H1 (cell line): ENCODE results near the gene BTBD7. TPM values are rescaled to one million over a fixed set of nuclear protein-coding genes. Genes with fewer than 3 reads are reported as not detected.

Source experiments
- CTCF ChIA-PET: fragments of 300-600 bp; sonication (Branson Sonifier 250); formaldehyde crosslinking; loops from one replicate; lab custom pipeline; 2021; ENCODE audit not compliant: partially characterized antibody; lab: Charles Lee
- POLR2A ChIA-PET: fragments of 300-600 bp; sonication (Branson Sonifier 250); formaldehyde crosslinking; loops from one replicate; lab custom pipeline; 2021; ENCODE audit warnings: inconsistent platforms; ENCODE audit not compliant: partially characterized antibody; lab: Charles Lee
- DNase-seq, 2 experiments: peaks; one replicate each; pipeline versions ENCODE4 v3.0.0 to v3.0.0-alpha.2; 2010 to 2022; ENCODE audit warnings: low spot score in 2 of 2, low read depth in 1 of 2, mixed read lengths in 1 of 2
- FAIRE-seq: peaks from 2 replicates; lab custom pipeline; 2011; peaks lifted over from hg19 to GRCh38; lab: Jason Lieb, UNC
- H2AFZ ChIP-seq: 2 replicates; pipeline ENCODE4 v1.8.1; 2012; ENCODE audit warnings: low read length, inconsistent platforms
- H2AK5ac ChIP-seq: 2 replicates; pipeline ENCODE4 v1.6.1; 2013; ENCODE audit warnings: low read depth, low read length
- H2BK120ac ChIP-seq: replicated peaks from 2 replicates; pipeline ENCODE3; 2013; ENCODE audit warnings: low read depth, low read length, inconsistent platforms
- H2BK12ac ChIP-seq: 2 replicates; pipeline ENCODE4 v1.6.1; 2013; ENCODE audit warnings: low read depth, low read length
- H2BK15ac ChIP-seq: 2 replicates; pipeline ENCODE4 v1.6.1; 2013; ENCODE audit warnings: low read length
- H2BK20ac ChIP-seq: 2 replicates; pipeline ENCODE4 v1.6.1; 2013; ENCODE audit warnings: low read length
- H2BK5ac ChIP-seq: 2 replicates; pipeline ENCODE4 v1.6.1; 2013; ENCODE audit warnings: low read depth, low read length
- H3K14ac ChIP-seq: 2 replicates; pipeline ENCODE4 v1.6.1; 2013; ENCODE audit warnings: inconsistent platforms; ENCODE audit not compliant: insufficient read length
- H3K18ac ChIP-seq: 2 replicates; pipeline ENCODE4 v1.6.1; 2013; ENCODE audit warnings: low read length; ENCODE audit errors: extremely low read depth
- H3K23ac ChIP-seq: 2 replicates; pipeline ENCODE4 v1.6.1; 2013; ENCODE audit warnings: inconsistent platforms; ENCODE audit not compliant: insufficient read length
- H3K23me2 ChIP-seq: 2 replicates; pipeline ENCODE4 v1.6.1; 2013; ENCODE audit warnings: low read depth, low read length
- H3K27ac ChIP-seq: 2 replicates; pipeline ENCODE4 v1.6.1; 2011; ENCODE audit warnings: low read depth, low read length, inconsistent platforms
- H3K27me3 ChIP-seq, 4 experiments: replicated peaks in 1 of 4; 1 replicate in 1 of 4; 2 replicates in 3 of 4; pipeline versions ENCODE4 v1.6.1 to v1.8.1; 2011 to 2013; ENCODE audit warnings: low read length in 3 of 4, mild to moderate bottlenecking in 3 of 4, inconsistent platforms in 2 of 4, mixed read lengths in 2 of 4, moderate library complexity in 1 of 4; ENCODE audit not compliant: control insufficient read depth in 3 of 4, insufficient read depth in 3 of 4; ENCODE audit errors: extremely low read depth in 1 of 4
- H3K36me3 ChIP-seq, 4 experiments: 2 replicates each; pipeline versions ENCODE4 v1.6.1 to v1.8.1; 2011 to 2013; ENCODE audit warnings: mild to moderate bottlenecking in 4 of 4, low read length in 3 of 4, moderate library complexity in 2 of 4, control low read depth in 1 of 4, inconsistent platforms in 1 of 4; ENCODE audit not compliant: insufficient read depth in 4 of 4, control insufficient read depth in 2 of 4
- H3K4ac ChIP-seq: replicated peaks from 2 replicates; pipeline ENCODE3; 2013; ENCODE audit warnings: low read length, low read depth, mixed read lengths, inconsistent platforms; ENCODE audit not compliant: insufficient read length
- H3K4me1 ChIP-seq, 4 experiments: replicated peaks in 1 of 4; 1 replicate in 1 of 4; 2 replicates in 3 of 4; pipeline versions ENCODE4 v1.6.1 to v1.8.1; 2011 to 2013; ENCODE audit warnings: low read length in 3 of 4, inconsistent platforms in 2 of 4, mixed read lengths in 1 of 4; ENCODE audit not compliant: insufficient read depth in 4 of 4, control insufficient read depth in 3 of 4
- H3K4me2 ChIP-seq, 2 experiments: 2 replicates each; pipeline versions ENCODE4 v1.6.1 to v1.8.1; 2011 to 2013; ENCODE audit warnings: low read depth in 2 of 2, low read length in 2 of 2, control low read depth in 1 of 2, inconsistent platforms in 1 of 2, mild to moderate bottlenecking in 1 of 2; ENCODE audit not compliant: insufficient read depth in 1 of 2
- H3K4me3 ChIP-seq, 4 experiments: fragments of 200-600, 300-600 bp in 1 of 4; sonication (generic), shearing (Covaris generic), sonication (Bioruptor Twin) in 1 of 4; 2 replicates each; pipeline versions ENCODE4 v1.5.1 to v1.8.1; 2011 to 2016; ENCODE audit warnings: low read length in 4 of 4, low read depth in 3 of 4, control low read depth in 2 of 4, inconsistent platforms in 2 of 4, mild to moderate bottlenecking in 2 of 4, mixed read lengths in 1 of 4, moderate library complexity in 1 of 4; ENCODE audit not compliant: insufficient read depth in 2 of 4; ENCODE audit errors: extremely low read depth in 1 of 4
- H3K56ac ChIP-seq: replicated peaks from 2 replicates; pipeline ENCODE3; 2013; ENCODE audit warnings: low read depth, mild to moderate bottlenecking, mixed read lengths, low read length, inconsistent platforms; ENCODE audit not compliant: insufficient read length
- H3K79me1 ChIP-seq: 2 replicates; pipeline ENCODE4 v1.6.1; 2013; ENCODE audit warnings: low read depth, low read length, control low read depth
- H3K79me2 ChIP-seq, 2 experiments: 2 replicates each; pipeline versions ENCODE4 v1.6.1 to v1.8.1; 2012 to 2013; ENCODE audit warnings: low read length in 2 of 2, mild to moderate bottlenecking in 2 of 2, inconsistent platforms in 1 of 2; ENCODE audit not compliant: insufficient read depth in 2 of 2, control insufficient read depth in 1 of 2
- H3K9ac ChIP-seq, 4 experiments: replicated peaks in 1 of 4; 1 replicate in 1 of 4; 2 replicates in 3 of 4; pipeline versions ENCODE4 v1.6.1 to v1.8.1; 2011 to 2013; ENCODE audit warnings: low read depth in 3 of 4, low read length in 3 of 4, control low read depth in 2 of 4, mild to moderate bottlenecking in 2 of 4, moderate library complexity in 2 of 4, inconsistent platforms in 1 of 4; ENCODE audit errors: extremely low read depth in 1 of 4
- H3K9me3 ChIP-seq, 2 experiments: 2 replicates each; pipeline versions ENCODE4 v1.6.1 to v1.8.1; 2012 to 2013; ENCODE audit warnings: mild to moderate bottlenecking in 2 of 2, moderate library complexity in 2 of 2, control low read depth in 1 of 2, inconsistent platforms in 1 of 2, low read depth in 1 of 2, low read length in 1 of 2, mixed read lengths in 1 of 2; ENCODE audit not compliant: insufficient read depth in 2 of 2
- H4K20me1 ChIP-seq, 2 experiments: replicated peaks in 1 of 2; 2 replicates each; pipeline versions ENCODE3 to v1.8.1; 2011 to 2013; ENCODE audit warnings: inconsistent platforms in 2 of 2, low read length in 2 of 2, mild to moderate bottlenecking in 1 of 2; ENCODE audit not compliant: insufficient read depth in 2 of 2, control insufficient read depth in 1 of 2
- H4K5ac ChIP-seq: 2 replicates; pipeline ENCODE4 v1.6.1; 2013; ENCODE audit warnings: low read length, low read depth, mixed read lengths, inconsistent platforms; ENCODE audit not compliant: insufficient read length
- H4K8ac ChIP-seq: 2 replicates; pipeline ENCODE4 v1.8.0; 2013; ENCODE audit warnings: mild to moderate bottlenecking, moderate library complexity, low read length, inconsistent platforms; ENCODE audit not compliant: insufficient read depth; ENCODE audit errors: extremely low read depth
- H4K91ac ChIP-seq: replicated peaks from 2 replicates; pipeline ENCODE3; 2013; ENCODE audit warnings: low read length, mixed read lengths, inconsistent platforms; ENCODE audit not compliant: insufficient read length
- BACH1 ChIP-seq: IDR thresholded peaks from 2 replicates; pipeline ENCODE4 v1.6.1; 2012; ENCODE audit warnings: low read length, improper control_type of control experiment
- KDM5A ChIP-seq: fragments of 200-600 bp; IDR thresholded peaks from 2 replicates; pipeline ENCODE4 v1.7.1; 2012; ENCODE audit warnings: mild to moderate bottlenecking, low read length, inconsistent platforms, mixed read lengths
- TCF12 ChIP-seq: IDR thresholded peaks from 2 replicates; pipeline ENCODE4 v1.6.1; 2011; ENCODE audit warnings: low read depth, mild to moderate bottlenecking, low read length
- WGBS, 2 experiments: shearing (Covaris generic) in 1 of 2; methylation state at CpG; one replicate each; pipeline versions ENCODE4 v1.1.6 to v1.1.7; 2013 to 2015; ENCODE audit warnings: low lambda C conversion rate in 2 of 2, mixed read lengths in 2 of 2, inconsistent platforms in 1 of 2, low coverage in 1 of 2, missing lambda C conversion rate in 1 of 2; ENCODE audit not compliant: insufficient replicate concordance in 2 of 2, insufficient coverage in 1 of 2, insufficient read length in 1 of 2; ENCODE audit errors: extremely low coverage in 1 of 2, missing lambda C conversion rate in 1 of 2; 5-methylcytosine and 5-hydroxymethylcytosine counted together
- polyA plus RNA-seq, 7 experiments: library from polyadenylated mRNA; depleted of rRNA in 3 of 7; stranded (reverse) in 5 of 7; unstranded in 2 of 7; fragments of >200 nt in 5 of 7; fragments of 200-250 nt in 2 of 7; gene quantifications; 1 replicate in 5 of 7; 2 replicates in 1 of 7; 4 replicates in 1 of 7; pipeline versions ENCODE4 v1.2.1 to v1.2.3, GENCODE V29; 2011 to 2013; ENCODE audit warnings: missing spikeins in 2 of 7, mixed read lengths in 2 of 7
- total RNA-seq: library from RNA; stranded (reverse); fragmentation: NEBNext Ultra II Directional; extraction: Animal tissue kit (Norgen Biotek cat#: 25700); gene quantifications from 2 replicates; pipeline ENCODE4 v1.2.1, GENCODE V29; 2021
- TF ChIP-seq, protein P1 (sequence below): IDR thresholded peaks from 2 replicates; pipeline ENCODE4 v1.6.1; 2012; ENCODE audit warnings: low read length, inconsistent platforms

Gene BTBD7
- total and polyA plus RNA-seq, 2 of the 8 experiments (the other 6 are each of a cell fraction or from before 2014, with no cell fraction given), result 12.1 to 46.1 TPM

- H3K79me2 ChIP-seq, result peaks cover 0 to 96% of the 10 kb centered on the region in 2 experiments; a peak in 3 of 4 replicates
- no peak overlapping the region for H4K91ac ChIP-seq
Observed at GRCh38 chr14:93319494-93319893, 13.3 kb downstream of the BTBD7 start.

More at GRCh38 chr14:93319494-93319893, 13.3 kb downstream of the BTBD7 start:
- Histone ChIP-seq H4K8ac (no peak overlapping the region), H3K4ac (no peak overlapping the region), H2AK5ac (no peak overlapping the region), H4K5ac (no peak overlapping the region), H3K14ac (no peak overlapping the region), H3K4me1 (peaks cover 0 to 14% (median 6%) of the 10 kb centered on the region in 4 experiments; a peak in 6 of 7 replicates), H3K23ac (no peak overlapping the region), H3K4me2 (no peak overlapping the region), H3K4me3 (no peak overlapping the region), H3K56ac (no peak overlapping the region), H2BK12ac (no peak overlapping the region), H2BK15ac (no peak overlapping the region), H3K36me3 (no peaks in the 10 kb centered on the region), H2BK5ac (no peak overlapping the region), H2AFZ (no peak overlapping the region), H3K18ac (no peak overlapping the region), H3K23me2 (no peaks in the 10 kb centered on the region), H3K27ac (no peak overlapping the region), H3K9me3 (no peaks in the 10 kb centered on the region), H3K9ac (no peak overlapping the region), H3K27me3 (no peaks in the 10 kb centered on the region), H4K20me1 (peaks cover 0 to 4% of the 10 kb centered on the region in 2 experiments), H2BK120ac (no peak overlapping the region), H3K79me1 (peaks cover 10% of the 10 kb centered on the region; the same call in 1 of the 2 replicates), H2BK20ac (no peak overlapping the region)
- no peak for FAIRE-seq
- WGBS, 2 experiments, result 90% methylated on average over 2 of the region's 2 CpGs; no CpG with 5 or more reads in 1 of the 2 experiments
- CTCF ChIA-PET, result interaction anchor here (0.7 to 1.2 kb wide), 2 partner anchors 11 to 60 kb away, joined by 3 read pairs; no protein-coding TSS in a partner anchor
- TF ChIP-seq BACH1 (no peak), TCF12 (no peak), KDM5A (no peak)
- TF ChIP-seq, protein P1, sequence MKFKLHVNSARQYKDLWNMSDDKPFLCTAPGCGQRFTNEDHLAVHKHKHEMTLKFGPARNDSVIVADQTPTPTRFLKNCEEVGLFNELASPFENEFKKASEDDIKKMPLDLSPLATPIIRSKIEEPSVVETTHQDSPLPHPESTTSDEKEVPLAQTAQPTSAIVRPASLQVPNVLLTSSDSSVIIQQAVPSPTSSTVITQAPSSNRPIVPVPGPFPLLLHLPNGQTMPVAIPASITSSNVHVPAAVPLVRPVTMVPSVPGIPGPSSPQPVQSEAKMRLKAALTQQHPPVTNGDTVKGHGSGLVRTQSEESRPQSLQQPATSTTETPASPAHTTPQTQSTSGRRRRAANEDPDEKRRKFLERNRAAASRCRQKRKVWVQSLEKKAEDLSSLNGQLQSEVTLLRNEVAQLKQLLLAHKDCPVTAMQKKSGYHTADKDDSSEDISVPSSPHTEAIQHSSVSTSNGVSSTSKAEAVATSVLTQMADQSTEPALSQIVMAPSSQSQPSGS, result no peak
- POLR2A ChIA-PET, result no interaction called here
- no peak for DNase-seq
